Raji (cell line): ENCODE data around the gene HSD11B2.

Source experiments
- POLR2A ChIP-seq: IDR thresholded peaks from 2 replicates; pipeline ENCODE4 v1.6.1; 2011; ENCODE audit warnings: low read depth, low read length, control low read depth; ENCODE audit not compliant: insufficient read depth

Gene HSD11B2

DNA sequence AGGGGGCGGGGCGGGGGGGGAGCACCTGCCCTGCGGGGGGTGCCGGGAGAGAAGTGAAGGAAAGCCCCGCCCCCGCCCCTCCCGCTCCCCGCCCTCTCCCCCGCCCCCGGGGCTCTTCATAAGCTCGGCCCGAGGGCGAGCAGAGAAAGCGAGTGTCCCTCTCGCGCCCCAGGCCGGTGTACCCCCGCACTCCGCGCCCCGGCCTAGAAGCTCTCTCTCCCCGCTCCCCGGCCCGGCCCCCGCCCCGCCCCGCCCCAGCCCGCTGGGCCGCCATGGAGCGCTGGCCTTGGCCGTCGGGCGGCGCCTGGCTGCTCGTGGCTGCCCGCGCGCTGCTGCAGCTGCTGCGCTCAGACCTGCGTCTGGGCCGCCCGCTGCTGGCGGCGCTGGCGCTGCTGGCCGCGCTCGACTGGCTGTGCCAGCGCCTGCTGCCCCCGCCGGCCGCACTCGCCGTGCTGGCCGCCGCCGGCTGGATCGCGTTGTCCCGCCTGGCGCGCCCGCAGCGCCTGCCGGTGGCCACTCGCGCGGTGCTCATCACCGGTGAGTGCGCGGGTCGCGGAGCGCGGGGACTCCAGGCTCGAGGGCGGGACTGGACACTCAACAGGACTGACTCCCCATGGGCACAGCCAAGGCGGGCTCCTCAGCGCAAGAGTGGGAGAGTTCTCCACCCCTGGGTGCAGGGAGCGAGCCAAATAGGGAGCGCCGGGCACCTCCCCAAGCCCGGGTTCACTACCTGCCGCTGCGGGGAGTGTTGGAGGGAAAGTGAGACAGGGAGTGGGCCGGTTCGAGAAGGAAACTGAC is at the start of gene HSD11B2:
Gene HSD11B2, plus strand, starts transcription at position 145 of the 798 bp plus-strand sequence. Its CDS starts 128 bp downstream, at position 273.
- no peak for TF ChIP-seq POLR2A

DNA sequence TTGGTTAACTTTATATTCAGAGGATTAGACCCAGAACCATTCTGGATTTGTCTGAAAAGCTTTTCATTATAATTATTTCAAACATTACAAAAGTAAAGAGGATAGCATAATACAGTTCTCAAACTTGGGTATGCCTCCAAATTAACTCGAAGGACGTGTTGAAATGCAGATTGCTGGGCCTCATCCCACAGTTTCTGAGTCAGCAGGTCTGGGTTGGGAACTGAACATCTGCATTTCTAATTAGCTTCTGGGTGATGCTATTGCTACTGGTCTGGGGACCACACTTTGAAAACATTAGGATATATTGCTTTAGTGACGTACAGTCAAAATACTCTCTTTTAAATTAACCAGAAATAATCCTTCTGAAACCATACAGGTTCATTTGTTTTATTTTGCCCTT is 47.6 kb upstream of the HSD11B2 start:
- TF ChIP-seq POLR2A, result no peak

DNA sequence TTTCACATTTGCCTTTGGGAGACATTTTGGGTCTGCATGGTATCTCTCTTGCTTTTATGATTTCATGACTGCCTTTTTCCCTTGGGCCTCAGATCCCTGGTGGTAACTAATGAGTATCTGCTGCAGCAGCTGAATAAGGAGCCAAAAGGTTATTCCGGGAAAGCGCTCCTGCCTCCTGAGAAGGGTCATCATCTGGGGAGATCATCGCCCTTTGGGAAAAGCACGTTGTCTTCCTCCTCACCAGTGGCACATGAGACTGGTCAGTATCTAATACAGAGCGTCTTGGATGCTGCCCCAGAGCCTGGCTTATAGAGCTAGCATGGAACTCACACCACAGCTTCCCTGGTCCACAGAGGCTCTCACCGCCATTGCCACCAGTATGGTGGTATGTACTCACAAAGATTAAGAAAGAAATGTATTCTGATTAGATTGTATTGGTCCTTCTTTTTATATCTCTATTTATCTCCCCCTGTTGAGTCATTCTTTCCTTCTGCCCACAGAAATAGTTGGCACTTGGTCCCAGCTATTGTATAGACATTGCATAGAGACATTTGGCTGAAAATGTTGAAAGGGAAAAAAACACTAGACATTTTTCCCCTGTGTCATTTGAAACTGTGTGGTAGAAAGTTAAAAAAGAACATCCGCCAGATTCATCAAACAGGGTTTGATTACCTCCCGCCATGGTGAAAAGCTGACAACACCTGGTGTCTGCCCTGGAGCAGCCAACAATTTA is 46.0 kb upstream of the HSD11B2 start:
- no peak for TF ChIP-seq POLR2A

DNA sequence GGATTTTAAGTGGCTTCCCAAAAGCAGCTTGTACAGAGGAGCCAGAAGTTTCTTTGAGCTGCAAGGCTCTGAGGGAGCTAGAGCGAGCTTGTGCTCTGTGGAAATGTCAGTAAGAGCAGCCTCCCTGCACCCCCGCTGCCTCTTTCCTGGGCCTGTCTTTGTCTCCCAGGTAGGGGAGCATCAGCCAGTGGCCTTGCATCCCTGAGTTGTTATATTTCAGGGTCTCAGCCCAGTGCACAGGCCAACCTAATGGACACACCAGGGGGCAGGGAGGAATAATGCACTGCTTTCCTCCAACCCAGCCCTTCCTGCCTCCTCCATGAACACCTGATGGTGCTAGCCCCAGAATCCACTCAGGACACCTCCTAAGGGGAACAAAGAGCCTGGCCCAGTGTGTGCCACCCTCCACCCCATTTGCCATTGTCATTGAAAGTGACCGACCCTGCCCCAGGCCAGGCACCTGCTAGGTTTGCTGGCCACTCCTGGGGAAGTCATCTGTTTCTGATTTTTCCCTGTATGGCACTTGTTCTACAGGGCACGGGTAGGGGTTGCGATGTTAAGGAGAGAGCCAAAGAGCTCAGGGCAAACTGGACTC is 44.0 kb upstream of the HSD11B2 start:
- TF ChIP-seq POLR2A, result no peak

DNA sequence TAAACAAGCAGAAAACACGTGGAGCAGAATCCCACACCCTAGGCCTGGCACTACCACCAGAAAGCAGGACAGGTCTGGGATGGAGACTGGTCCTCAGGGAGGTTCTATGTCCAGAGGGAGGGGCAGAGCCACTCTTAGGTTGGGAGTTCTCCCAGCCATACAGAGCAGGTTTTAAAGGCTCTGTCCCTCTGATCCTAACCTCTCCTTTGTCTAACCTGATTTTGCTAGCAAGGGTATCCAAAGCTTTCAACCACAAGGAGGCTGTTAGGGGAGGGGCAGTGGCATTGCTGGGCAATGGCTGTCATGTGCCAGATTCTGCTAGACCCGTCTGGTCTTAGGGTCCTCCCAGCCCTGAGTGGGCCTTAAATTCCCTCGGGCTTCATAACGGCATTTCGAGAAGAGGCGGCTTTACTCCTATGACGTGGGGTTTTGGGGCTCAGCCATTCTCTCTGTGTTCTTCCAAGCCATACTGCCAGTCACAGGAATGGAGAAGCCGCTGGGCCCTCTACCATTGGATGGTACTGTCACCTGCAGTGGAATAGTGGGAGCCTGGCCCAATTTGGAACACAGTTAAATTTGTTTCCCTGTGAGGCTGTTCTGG is 43.3 kb upstream of the HSD11B2 start:
- TF ChIP-seq POLR2A, result no peak

DNA sequence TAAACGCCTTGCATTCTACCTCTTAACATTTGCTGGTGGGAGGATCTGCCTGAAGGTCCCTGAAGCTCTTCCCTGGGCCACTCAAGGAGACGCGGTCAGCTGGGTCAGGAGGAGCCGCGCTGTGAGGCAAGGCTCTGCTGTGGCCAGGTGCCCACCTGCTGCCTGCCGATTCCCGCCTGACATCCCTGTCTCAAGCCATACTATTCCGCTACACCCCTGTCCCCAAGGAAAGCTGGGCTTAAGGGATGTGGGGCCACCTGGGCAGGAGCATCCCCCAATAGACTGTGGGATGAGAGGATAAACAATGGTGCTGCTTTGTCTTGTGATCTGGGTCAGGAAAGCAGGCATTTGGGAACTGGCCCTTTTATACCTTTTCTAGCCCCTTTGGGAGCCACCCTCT is 42.7 kb upstream of the HSD11B2 start:
- no peak for TF ChIP-seq POLR2A

DNA sequence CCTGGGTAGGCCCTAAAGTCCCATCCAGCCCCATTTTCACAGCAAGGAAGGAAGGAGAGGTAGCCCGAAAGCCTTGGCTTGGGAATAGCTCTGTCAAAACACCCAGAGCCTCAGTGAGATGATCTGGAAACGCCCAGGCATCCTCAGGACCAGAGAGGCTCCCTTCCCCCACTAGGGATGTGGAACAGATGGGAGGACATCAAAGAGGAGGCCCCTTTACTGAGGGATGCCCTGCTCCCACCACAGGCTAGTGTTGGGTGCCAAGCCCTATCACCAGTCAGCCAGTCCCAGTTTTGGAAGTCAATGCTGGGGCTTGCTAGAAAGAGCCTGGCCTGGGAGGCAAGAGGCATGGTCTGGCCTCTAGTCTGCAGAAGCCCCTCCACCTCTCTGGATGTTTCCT is 42.3 kb upstream of the HSD11B2 start:
- no peak for TF ChIP-seq POLR2A

DNA sequence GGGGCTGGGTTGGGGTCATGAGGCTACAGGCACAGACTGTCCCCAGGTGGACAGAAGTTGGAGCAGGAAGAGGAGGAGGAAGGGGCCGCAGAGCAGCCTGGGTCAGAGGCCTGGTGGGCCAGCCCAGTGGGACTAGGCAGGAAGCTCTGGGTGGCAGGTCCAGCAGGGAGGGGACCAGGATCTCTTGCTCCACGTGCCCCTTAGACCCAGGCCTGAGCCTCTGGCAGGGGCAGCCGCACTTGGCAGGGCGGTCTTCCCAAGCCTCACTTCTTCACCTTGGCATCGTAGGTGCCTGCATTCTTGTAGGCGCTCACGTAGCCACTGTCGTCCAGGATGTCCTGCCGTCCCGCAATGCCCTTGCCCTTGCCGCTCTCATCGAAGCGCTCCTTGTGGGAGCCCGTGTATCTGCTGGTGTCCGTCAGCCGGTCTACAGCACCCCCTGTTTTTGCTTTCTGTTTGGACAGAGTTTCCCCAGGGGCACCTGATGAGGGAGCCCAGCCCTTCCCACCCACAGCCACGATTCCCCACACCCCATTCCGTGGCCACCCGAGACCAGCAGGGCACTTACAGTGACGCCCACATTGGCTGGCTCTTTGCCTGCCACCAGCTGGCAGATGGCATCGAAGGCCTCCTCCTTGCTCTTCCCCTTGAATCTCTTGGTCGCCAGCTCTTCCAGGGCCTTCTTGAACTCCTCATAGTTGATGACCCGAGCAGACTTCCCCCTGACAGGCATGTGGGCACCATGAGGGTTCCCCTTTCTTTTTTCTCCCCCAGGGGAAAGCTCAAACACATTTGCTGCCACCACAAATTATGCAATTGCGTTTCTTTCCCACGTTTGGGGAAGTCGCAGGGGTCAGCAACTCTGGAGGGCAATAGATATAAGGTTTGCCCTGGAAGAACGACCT is 40.8 kb upstream of the HSD11B2 start:
- TF ChIP-seq POLR2A, result no peak

DNA sequence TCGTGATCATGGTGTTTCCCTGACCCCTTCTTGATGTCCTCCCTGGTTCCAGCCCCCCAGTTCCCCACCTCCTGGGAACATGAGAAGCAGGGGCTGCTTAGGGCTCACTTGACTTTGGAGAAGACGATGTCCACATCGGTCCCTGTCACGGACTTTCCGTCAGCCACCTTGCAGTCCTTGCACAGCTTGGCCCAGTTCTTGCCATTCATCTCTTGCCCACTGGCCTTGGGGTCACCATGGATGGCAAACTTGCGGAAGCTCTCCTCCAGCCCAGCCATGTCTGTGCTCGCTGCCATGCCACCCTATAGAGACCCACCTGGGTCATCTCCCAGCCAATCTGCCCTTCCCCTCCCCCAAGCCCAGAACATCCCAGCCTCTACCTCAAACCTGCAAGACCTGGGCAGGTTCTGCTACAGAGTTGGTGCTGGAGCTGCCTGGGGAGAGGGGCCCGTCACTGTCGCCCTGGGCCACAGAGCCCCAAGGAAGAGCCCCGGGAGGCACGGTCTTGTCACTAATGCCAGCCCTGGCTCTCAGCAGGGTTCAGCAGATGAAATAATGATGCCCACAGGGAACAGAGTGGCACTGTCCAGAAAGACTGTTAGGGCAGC is 40.0 kb upstream of the HSD11B2 start:
- no peak for TF ChIP-seq POLR2A

DNA sequence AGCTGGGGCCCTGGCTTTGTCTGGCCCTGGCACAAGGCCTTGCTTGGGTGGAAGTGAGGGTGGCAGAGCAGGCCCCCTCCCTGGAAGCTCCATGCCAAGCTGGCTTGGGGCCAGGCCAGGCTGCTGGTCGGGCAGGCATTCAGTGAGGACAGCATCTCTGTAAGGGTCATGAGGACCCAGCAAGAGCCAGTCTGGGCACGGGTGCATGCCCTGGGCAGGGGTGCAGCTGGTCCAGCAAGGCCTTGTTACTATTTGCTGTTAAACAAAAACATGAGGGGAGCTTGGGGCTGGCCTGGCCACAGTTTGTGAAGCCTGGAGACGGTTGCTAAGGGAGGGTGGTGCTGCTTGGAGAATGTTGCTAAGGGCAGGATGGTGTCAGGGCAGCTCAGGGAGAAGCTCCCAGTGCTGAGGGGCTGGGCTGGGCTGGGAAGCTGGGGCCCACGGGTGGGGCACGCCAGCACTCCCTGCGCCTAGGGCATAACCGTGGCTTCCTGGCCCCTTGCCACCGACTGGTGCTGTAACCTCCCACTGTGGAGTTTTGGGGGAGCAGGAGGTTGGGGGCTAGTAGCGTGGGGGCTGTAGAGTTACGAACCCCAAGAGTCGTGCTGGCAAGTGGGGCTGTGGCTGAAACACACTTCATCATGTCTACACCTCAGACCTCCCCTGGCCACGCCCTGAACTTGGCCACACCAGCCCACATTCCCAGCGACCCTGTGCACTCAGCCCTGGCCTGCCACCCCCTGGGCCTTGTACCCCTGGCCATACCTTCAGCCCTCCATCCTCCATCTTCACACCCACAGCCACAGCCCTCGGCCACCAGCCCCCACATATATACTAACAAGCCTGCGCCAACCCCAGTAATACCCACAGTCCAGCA is 39.3 kb upstream of the HSD11B2 start:
- TF ChIP-seq POLR2A, result no peak

DNA sequence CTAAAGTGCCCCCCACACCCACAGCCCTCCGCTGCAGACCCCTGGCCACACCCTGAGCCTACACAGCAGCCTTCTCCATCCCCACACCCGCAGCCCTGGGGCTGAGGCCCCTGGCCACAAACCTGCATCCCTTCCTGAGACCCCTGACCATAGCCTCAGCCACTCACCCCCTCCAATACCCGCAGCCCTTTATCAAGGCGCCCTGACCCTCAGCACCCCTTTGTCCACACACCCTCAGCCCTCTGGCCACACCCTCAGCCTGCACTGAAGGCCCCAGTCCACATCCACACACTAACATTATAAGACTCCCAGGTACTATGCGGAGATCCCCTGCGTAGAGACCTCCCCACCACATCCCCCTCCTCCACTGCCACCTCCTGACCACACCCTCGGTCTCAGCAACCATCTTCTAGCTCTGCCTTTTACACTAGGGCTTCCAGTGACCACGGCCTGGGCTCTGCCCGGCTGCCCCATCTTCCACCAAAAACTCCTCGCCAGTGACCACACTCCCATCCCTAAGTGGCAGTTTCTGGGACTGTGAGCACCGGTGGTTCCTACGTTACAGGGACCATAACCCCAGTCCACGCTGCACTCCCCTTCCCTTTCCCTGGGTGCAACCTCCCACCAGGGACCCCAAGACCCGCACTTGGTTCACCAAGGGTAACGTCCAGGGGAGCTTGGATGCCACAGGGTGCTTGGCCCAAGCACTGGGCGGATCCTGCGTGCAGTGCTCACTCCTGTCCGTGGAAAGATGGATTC is 38.4 kb upstream of the HSD11B2 start:
- no peak for TF ChIP-seq POLR2A

DNA sequence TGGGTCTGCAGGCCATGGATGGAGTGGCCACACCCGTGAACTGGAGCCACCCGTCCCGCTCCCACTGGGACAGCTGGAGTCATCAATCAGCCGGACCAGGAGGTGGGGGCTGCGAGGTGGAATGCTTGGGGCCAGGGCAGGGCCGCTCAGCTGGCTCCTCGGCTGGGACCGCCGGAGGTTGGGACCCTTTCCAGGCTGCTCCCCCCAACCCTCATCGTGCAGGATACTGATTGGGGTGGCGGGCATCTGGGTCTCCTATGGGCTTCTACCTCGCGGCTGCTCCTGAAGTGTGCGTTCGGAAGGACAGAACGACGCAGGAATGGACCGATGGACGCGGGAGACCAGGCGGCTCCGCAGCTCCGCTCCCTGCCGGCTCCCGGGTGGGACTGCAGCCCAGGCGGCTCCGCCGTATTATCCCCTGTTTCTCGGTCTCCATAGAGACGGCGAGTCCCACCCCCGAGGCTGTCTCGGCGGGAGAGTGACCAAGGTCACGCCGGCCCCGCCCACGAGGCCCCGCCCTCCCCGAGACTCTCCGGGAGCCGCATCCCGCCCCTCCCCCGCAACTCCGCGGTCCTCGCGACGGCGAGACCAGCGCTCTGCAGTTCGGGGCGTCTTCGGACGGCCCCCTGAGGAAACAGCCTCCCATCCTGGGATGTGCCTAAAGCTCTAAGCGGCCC is 37.7 kb upstream of the HSD11B2 start, which contains the start of gene TPPP3:
Gene TPPP3, minus strand, starts transcription at position 388 of the 677 bp plus-strand sequence. CDS start 2,387 bp downstream, outside the sequence.
- TF ChIP-seq POLR2A, result no peak
